HL-60/S4 (cell line): ENCODE measurements around the gene YIPF1.

Experiments
- in situ Hi-C: fragments of 300-500 bp; cut with MboI; formaldehyde crosslinking; loops from 2 replicates; pipeline ENCODE4 v1.14.3; 2022; ENCODE audit warnings: low sequenced_read_pairs

YIPF1 gene

DNA sequence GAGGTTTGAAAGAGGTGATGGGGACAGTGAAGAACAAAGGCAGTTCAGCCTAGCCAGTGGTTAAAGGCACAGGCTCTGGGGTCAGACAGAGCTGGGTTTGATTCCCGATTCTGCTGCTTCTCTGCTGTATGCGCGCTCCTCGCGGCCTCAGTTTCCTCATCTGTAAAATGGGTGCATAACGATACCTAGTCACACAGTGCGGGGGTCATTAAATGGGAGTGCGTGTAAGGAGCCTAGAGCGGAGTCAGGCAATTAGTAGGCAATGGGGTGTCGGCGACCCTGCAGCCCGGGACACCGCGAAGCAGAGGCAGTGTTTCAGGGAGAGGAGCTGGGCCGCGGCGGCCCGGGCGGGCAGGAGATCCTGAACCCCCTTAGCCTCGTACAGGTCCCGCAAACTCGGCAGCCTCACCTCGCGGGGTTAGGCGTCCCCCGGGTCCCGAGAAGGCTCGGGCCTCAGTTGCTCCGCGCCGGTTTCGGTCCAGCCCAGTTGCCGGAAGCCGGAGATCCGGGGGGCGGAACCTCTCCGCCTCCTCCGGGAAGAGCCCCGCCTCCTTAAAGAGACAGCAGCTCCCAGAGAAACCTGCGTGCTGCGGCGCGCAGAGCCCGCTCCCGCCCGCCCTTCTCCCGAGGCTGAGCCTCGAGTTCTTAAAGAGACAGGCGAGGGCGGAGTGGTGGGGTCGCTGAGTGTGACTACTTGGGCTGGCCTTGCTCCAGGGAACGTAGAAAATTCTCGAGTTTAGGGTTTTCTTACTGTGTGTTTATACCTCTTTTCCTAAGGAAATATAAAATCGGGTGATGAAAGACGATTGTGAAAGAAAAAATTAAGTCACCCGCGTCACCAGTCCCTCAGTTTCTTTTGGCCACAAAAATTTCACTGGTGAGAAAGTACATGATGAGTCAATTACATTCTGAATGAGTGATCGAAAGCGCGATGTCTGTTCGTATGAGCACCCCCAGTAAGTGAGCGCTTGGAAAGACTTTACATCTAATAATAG is at the start of gene YIPF1:
TSS of gene YIPF1 (minus strand) at position 494 of the 995 bp plus-strand sequence. CDS start 860 bp downstream, outside the sequence.
- in situ Hi-C loops: no loop called here

DNA sequence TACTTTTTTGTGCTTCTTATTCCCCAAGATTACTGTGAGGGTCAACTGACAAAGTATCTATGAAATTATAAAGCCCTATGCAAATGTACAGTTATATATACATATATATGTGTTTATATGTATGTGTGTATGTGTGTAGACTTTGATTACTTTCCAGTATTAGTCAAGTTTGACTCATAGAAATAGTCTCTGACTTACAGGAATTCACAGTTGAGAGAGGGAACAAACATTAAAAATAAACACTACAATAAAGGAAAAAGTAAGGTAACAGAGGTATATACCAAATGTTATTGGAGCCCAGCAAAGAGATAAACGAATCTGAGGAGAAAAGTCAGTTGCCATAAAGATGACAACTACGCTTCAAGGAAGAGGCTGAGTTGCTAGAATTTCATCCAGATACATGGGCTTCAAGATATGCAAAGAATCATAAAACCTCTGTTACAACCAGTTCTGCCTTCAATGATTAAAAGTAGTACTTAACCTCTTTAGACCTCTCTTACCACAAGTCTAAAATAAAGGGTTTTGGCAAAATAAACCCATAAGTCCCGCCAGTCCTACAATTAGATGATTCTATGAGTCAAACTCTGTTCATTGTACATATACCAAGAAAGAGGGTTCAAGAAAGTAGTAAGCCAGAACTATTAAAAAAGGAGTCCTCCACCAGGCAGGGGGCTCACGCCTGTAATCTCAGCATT is 48.7 kb upstream of the YIPF1 start:
- in situ Hi-C loops: no loop called here

GRCh38 chr1:53936430-53936829 is 46.8 kb upstream of the YIPF1 start:
- in situ Hi-C loops: no loop called here

DNA sequence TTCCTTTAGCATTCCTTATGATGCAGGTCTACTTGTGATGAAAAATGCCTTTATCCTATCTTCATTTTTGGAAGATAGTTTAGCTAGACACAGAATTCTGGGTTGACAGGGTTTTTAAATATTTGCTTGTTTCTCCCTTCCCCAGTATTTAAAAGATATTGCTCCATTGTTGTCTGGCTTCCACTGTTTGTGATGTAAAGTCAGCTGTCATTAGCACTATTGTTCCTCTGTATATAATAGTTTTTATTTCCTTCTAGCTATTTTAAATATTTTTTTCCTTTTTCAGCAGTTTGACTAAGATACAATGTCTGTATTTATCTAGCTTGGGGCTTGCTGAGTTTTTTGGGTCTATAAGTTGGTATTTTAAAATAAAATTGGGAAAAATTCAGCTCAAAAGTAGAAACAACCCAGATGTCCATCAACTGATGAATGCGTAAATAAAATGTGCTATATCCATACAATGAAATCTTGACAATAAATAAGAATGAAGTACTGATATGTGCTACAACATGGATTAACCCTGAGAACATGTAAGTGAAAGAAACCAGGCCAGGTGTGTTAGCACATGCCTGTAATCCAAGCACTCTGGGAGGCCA is 44.7 kb upstream of the YIPF1 start:
- in situ Hi-C loops: no loop called here

DNA sequence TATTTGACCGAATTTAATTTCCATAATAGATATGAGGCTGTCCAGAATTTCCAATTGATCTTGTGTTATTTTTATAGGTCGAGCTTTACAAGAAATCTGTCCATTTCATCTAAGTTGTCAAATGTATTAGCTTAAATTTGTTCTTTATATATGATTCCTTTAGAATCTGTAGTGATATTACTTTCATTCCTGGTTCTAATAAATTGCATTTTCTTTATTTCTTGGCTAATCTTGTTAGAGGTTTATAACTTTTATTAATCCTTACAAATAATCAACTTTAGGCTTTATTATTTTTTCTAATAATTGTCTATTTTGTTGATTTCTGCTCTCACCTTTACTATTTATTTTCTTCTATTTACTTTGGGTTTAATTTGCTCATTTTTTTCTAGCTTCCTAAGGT is 41.9 kb upstream of the YIPF1 start:
- in situ Hi-C loops: no loop called here

DNA sequence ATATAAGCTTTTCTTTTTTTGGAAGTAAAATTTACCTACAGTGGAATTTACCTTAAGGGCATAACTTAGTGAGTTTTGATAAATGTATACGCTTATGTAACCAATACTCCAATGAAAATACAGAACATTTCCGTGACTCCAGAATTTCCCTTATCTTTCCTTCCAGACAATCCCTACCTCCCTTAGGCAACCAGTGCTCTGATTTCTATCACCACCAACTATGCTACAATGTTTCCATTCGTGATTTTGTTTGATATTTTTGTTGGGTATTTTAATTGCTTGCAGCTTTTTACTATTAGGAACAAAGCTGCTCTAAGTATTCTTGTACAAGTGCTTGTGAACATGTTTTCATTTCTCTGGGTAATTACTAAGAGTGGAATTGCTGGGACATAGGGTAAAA is 41.3 kb upstream of the YIPF1 start:
- in situ Hi-C loops: no loop called here

- in situ Hi-C loops: no loop called here
These were observed 39.8 kb upstream of the YIPF1 start for GRCh38 chr1:53929246-53929960.

DNA sequence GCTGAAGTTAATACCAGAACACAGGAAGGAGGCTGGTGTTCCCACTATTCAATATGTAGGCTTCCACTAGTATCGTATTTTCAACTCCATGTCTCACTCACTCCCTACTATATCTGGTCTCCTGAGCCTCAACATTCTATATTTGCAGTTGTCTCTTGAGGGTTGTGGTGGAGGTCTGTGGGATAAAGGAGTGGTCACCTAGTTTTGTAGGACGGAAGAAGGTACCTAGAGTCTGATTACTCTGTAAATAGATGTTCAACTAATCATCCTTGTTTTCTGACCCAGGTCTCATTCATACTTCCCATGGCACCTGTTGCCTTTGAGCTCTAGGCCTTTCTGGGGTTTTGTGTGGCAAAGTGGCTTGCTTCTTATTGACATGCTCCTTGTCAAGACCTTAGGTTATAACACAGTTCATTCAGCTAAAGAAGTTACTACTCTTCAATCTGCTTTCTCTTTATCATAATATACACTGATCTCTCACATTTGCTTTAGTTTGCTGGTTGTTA is 37.8 kb upstream of the YIPF1 start:
- in situ Hi-C loops: no loop called here

DNA sequence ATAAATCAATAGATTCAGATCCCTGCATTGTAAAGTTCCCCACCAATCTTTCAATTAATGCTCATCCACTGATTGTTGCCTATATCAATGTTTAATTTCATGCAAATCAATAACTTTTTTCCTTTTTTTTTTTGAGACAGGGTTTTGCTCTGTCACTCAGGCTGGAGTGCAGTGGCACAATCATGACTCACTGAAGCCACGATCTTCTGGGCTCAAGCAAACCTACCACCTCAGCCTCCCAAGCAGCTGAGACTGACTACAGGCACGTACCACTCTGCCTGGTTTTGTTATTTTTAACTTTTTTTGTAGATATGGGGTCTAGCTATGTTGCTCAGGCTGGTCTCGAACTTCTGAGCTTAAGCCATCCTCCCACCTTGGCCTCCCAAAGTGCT is 30.1 kb upstream of the YIPF1 start:
- in situ Hi-C loops: no loop called here

DNA sequence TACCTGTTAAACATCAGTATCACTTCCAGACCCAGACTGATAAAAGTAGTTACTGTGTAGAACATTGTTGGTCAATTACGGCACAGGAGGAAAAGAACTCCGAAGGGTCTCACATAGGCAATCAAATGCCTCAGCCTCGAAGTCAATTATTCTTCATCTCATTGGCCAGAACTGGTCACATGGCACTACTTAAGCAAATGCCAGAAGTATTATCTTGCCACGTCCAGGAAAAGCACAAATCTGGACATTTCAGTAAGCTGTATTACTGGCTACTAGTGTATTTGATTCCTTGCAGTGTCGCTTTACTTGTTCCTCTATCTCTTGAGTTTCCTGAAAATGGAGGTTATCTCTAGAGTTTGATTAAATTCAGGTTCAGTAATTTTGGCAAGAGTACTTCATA is 28.7 kb upstream of the YIPF1 start:
- in situ Hi-C loops: no loop called here

GRCh38 chr1:53913352-53914033 is 23.9 kb upstream of the YIPF1 start:
- in situ Hi-C loops: no loop called here

GRCh38 chr1:53911442-53911841 is 21.8 kb upstream of the YIPF1 start:
- in situ Hi-C loops: no loop called here

DNA sequence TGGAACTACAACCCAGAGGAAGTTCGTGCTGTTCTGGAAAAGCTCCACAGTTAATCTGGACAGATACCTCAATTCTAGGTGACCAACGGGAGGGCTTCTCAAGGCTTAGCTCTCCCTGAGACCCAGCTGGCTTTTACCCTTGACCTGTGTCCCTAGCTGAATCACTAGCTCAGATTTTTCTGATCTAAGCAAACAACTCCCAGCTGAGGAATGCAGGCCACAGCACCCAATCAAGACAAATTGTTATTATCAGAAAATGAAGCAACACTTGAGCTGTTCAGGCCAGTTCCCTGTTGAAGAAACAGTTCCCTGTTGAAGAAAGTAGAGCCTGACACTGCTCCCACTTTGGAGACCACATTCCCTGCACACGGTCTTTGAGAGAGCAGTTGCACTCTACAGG is 20.3 kb upstream of the YIPF1 start:
- in situ Hi-C loops: no loop called here

DNA sequence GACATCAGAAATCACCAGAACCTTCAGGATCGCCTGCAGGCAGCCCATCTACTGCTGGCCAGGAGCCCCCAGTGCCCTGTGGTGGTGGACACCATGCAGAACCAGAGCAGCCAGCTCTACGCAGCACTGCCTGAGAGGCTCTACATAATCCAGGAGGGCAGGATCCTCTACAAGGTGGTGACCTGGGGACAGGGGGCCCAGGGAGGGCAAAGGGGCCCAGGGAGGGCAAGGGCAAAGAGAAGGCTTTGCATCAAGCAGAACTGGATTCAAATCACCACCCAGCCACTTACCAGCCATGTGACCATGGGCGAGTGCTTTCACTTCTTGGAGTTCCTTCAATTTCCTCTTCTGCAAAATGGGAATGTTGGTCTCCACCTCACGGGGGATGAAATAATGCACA is 16.5 kb upstream of the YIPF1 start:
- in situ Hi-C loops: no loop called here

- in situ Hi-C loops: no loop called here
These were observed 15.9 kb upstream of the YIPF1 start for GRCh38 chr1:53905509-53905908.

DNA sequence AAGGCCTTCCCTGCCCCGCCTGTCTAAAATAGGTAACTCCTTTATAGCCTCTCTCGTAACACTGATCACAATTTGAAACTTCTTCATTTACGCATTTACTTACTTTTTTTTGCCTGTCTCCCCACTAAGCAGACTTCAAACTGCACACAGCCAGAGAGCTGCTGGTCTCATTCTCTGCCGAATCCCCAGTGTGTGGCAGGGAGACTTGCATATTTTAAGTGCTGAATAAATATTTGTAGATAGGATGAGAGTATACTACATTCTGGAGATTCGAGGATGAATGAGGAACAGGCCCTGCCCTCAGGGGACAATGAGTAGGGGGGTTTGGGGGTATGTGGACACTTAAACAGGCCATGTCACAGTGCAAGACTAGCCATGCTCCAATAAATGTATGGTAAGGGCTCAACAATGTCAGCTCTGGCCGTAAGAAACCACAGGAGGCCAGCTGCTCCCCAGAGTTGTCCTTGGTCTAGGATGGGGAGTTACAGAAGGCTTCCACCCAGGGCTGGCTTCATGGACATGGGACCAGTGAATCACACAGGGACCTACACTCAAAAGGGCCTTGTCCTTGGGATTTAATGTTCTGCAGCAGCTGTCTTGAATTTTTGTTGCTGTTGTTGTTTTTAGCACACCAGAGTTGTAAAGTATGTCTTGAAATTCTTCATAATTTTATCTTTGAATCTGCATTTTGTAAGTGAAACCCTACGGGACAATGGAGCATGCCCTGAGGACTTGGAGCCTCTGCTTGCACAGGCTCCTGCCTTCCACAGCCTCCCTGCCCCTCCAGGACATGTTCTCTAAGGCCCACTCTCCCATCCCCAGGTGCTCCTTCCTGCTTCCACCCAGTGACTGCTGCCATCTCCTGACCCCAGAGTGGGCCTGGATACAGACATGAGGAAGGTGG is 12.9 kb upstream of the YIPF1 start:
- in situ Hi-C loops: no loop called here

GRCh38 chr1:53899708-53900107 is 10.1 kb upstream of the YIPF1 start:
- in situ Hi-C loops: no loop called here

GRCh38 chr1:53899206-53899628 is 9.6 kb upstream of the YIPF1 start:
- in situ Hi-C loops: no loop called here

DNA sequence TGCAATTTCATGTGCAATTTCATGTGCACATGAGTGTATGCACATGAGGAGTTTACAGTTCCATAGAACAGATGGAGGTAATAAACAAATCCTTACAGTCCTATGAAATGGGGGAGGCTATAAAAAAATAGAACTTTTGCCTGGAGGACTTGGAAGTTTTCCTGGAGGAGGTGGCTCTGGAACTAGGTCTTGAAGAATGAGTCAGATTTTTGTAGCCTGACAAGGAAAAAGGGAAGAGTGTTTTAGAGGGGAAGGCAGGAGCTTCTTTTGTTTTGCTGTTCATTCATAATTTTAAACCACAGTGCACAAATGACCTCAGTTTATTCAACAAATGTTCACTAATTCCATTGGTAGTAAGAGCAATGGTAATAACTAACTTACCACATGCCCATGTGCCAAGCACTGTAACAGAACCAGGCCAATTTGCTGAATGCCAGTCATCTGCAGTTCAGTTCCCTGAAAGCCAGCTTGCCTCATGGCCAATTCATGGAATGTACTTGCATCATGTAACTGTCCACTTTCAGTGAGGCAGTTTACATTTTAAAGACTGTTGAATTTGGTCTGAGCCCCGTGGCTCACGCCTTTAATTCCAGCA is 7.1 kb upstream of the YIPF1 start:
- in situ Hi-C loops: no loop called here
